A549 (cell line): ENCODE results near the gene ARID5B. TPM values are rescaled to one million over a fixed set of nuclear protein-coding genes. Genes with fewer than 3 reads are reported as not detected.

Experiments
- ATAC-seq, 2 experiments: fragments of 200-7000 bp in 1 of 2; fragments of >200 bp in 1 of 2; cut with Nextera tagmentation in 1 of 2; cut with Tn5 transposase in 1 of 2; 3 replicates each; pipeline versions ENCODE4 v1.8.0 to v1.9.1; 2018 to 2020; ENCODE audit warnings: mild to moderate bottlenecking in 1 of 2, moderate library complexity in 1 of 2
- CTCF ChIA-PET: fragments of 300-600 bp; sonication (Branson Sonifier 250); formaldehyde crosslinking; extraction: SDS; loops from one replicate; lab custom pipeline; 2021; ENCODE audit warnings: antibody characterized with exemption, inconsistent platforms; lab: Yijun Ruan, JAX
- POLR2A ChIA-PET: fragments of 350-600 bp; formaldehyde crosslinking; extraction: SDS; loops from one replicate; lab custom pipeline; 2021; ENCODE audit warnings: antibody characterized with exemption, inconsistent platforms; lab: Yijun Ruan, JAX
- DNase-seq, 2 experiments: peaks; one replicate each; pipeline versions ENCODE4 v3.0.0 to v3.0.0-alpha.2; 2011 to 2016; ENCODE audit warnings: low read depth in 1 of 2, low spot score in 1 of 2
- FAIRE-seq: peaks from 2 replicates; lab custom pipeline; 2011; peaks lifted over from hg19 to GRCh38; lab: Jason Lieb, UNC
- H3K27ac ChIP-seq, 2 experiments: fragments of >200 bp; sonication (Bioruptor Twin); formaldehyde crosslinking; 3 replicates each; pipeline ENCODE4 v1.5.1; 2016 to 2017
- H3K4me1 ChIP-seq: fragments of >200 bp; sonication (Bioruptor Twin); formaldehyde crosslinking; 3 replicates; pipeline ENCODE4 v1.6.1; 2016
- H3K4me2 ChIP-seq: fragments of >200 bp; sonication (Bioruptor Twin); formaldehyde crosslinking; 3 replicates; pipeline ENCODE4 v1.6.1; 2016
- H3K4me3 ChIP-seq: fragments of >200 bp; sonication (Bioruptor Twin); formaldehyde crosslinking; 3 replicates; pipeline ENCODE4 v1.5.1; 2016
- H3K9me3 ChIP-seq: fragments of >200 bp; sonication (Bioruptor Twin); formaldehyde crosslinking; 3 replicates; pipeline ENCODE4 v1.6.1; 2016
- BHLHE40 ChIP-seq: IDR thresholded peaks from 2 replicates; pipeline ENCODE4 v1.6.1; 2012; ENCODE audit warnings: low read depth, low read length, inconsistent platforms
- CBX2 ChIP-seq: fragments of 200-600 bp; sonication (generic); IDR thresholded peaks from 2 replicates; pipeline ENCODE4 v1.6.1; 2016; ENCODE audit warnings: low read depth, mild to moderate bottlenecking, borderline replicate concordance
- CBX8 ChIP-seq: fragments of 200-600 bp; sonication (generic); IDR thresholded peaks from 2 replicates; pipeline ENCODE4 v1.6.1; 2016
- EHF ChIP-seq: fragments of 250-450 bp; sonication (Bioruptor Pico); IDR thresholded peaks from 2 replicates; pipeline ENCODE4 v1.5.0; 2020; ENCODE audit warnings: mild to moderate bottlenecking
- ELK1 ChIP-seq: fragments of 150-350 bp; IDR thresholded peaks from 2 replicates; pipeline ENCODE4 v1.6.1; 2014; ENCODE audit warnings: low read depth, mild to moderate bottlenecking, low read length
- EP300 ChIP-seq, 2 experiments: fragments of >200 bp; sonication (Bioruptor Twin); formaldehyde crosslinking; IDR thresholded peaks; 2 replicates in 1 of 2; 3 replicates in 1 of 2; pipeline ENCODE4 v1.6.1; 2016 to 2017
- ESRRA ChIP-seq: fragments of 150-350 bp; IDR thresholded peaks from 2 replicates; pipeline ENCODE4 v1.6.1; 2014; ENCODE audit warnings: mild to moderate bottlenecking, low read length, borderline replicate concordance
- GATA3 ChIP-seq: IDR thresholded peaks from 2 replicates; pipeline ENCODE4 v1.6.1; 2012; ENCODE audit warnings: borderline replicate concordance
- HEYL ChIP-seq: fragments of 250-450 bp; sonication (Bioruptor Pico); IDR thresholded peaks from 2 replicates; pipeline ENCODE4 v1.8.0; 2021; ENCODE audit warnings: mild to moderate bottlenecking, moderate library complexity
- HOXB13 ChIP-seq: fragments of 250-450 bp; sonication (Bioruptor Pico); IDR thresholded peaks from 2 replicates; pipeline ENCODE4 v1.5.0; 2020; ENCODE audit warnings: low read depth, mild to moderate bottlenecking, moderate library complexity
- HOXB5 ChIP-seq: fragments of 250-450 bp; sonication (Bioruptor Pico); IDR thresholded peaks from 2 replicates; pipeline ENCODE4 v1.5.0; 2020; ENCODE audit warnings: mild to moderate bottlenecking, moderate library complexity
- JUNB ChIP-seq: fragments of >200 bp; sonication (Bioruptor Twin); formaldehyde crosslinking; IDR thresholded peaks from 2 replicates; pipeline ENCODE4 v1.6.1; 2016
- KDM5A ChIP-seq: fragments of 200-600 bp; sonication (generic); IDR thresholded peaks from 2 replicates; pipeline ENCODE4 v1.6.1; 2016; ENCODE audit warnings: antibody characterized with exemption, mild to moderate bottlenecking
- MAFK ChIP-seq: fragments of 450-650 bp; IDR thresholded peaks from 2 replicates; pipeline ENCODE4 v1.6.1; 2014; ENCODE audit not compliant: partially characterized antibody
- MAZ ChIP-seq: fragments of 150-350 bp; IDR thresholded peaks from 2 replicates; pipeline ENCODE4 v1.6.1; 2014; ENCODE audit warnings: antibody characterized with exemption, low read depth, low read length, borderline replicate concordance
- MYC ChIP-seq: IDR thresholded peaks from 2 replicates; pipeline ENCODE4 v1.6.1; 2012; ENCODE audit warnings: mild to moderate bottlenecking, inconsistent platforms, low read length, improper control_type of control experiment, borderline replicate concordance
- NFE2L2 ChIP-seq: fragments of 150-350 bp; conservative IDR thresholded peaks from 2 replicates; pipeline ENCODE4 v1.6.1; 2014; ENCODE audit warnings: low read length
- NR3C1 ChIP-seq: fragments of >200 bp; sonication (Bioruptor Twin); formaldehyde crosslinking; IDR thresholded peaks from 3 replicates; pipeline ENCODE4 v1.6.1; 2017
- PBX3 ChIP-seq: IDR thresholded peaks from 2 replicates; pipeline ENCODE4 v1.6.1; 2012
- PHF8 ChIP-seq: fragments of 200-600 bp; sonication (generic); IDR thresholded peaks from 2 replicates; pipeline ENCODE4 v1.6.1; 2016; ENCODE audit warnings: low read depth, mild to moderate bottlenecking, antibody characterized with exemption, moderate library complexity, borderline replicate concordance
- RAD21 ChIP-seq, 2 experiments: fragments of >200 bp in 1 of 2; sonication (Bioruptor Twin) in 1 of 2; formaldehyde crosslinking in 1 of 2; IDR thresholded peaks in 1 of 2; conservative IDR thresholded peaks in 1 of 2; 2 replicates in 1 of 2; 3 replicates in 1 of 2; pipeline ENCODE4 v1.6.1; 2012 to 2018; ENCODE audit warnings: inconsistent platforms in 1 of 2
- RCOR1 ChIP-seq: fragments of 150-350 bp; IDR thresholded peaks from 2 replicates; pipeline ENCODE4 v1.6.1; 2014; ENCODE audit warnings: antibody characterized with exemption, low read length, low read depth
- RFX5 ChIP-seq: fragments of 450-650 bp; IDR thresholded peaks from 2 replicates; pipeline ENCODE4 v1.7.1; 2014; ENCODE audit warnings: antibody characterized with exemption, mild to moderate bottlenecking, moderate library complexity
- RNF2 ChIP-seq: fragments of 200-600 bp; sonication (generic); IDR thresholded peaks from 2 replicates; pipeline ENCODE4 v1.6.1; 2016; ENCODE audit warnings: low read depth, mild to moderate bottlenecking, antibody characterized with exemption, moderate library complexity, borderline replicate concordance
- SMC3 ChIP-seq: fragments of >200 bp; sonication (Bioruptor Twin); formaldehyde crosslinking; IDR thresholded peaks from 3 replicates; pipeline ENCODE4 v1.6.1; 2018; ENCODE audit warnings: inconsistent platforms
- TP53 ChIP-seq: fragments of 250-450 bp; sonication (Bioruptor Pico); IDR thresholded peaks from 2 replicates; pipeline ENCODE4 v1.5.0; 2021; ENCODE audit warnings: mild to moderate bottlenecking, moderate library complexity
- ZC3H11A ChIP-seq: fragments of 450-650 bp; IDR thresholded peaks from 2 replicates; pipeline ENCODE4 v1.6.1; 2014; ENCODE audit warnings: antibody characterized with exemption, mild to moderate bottlenecking
- ZFP36 ChIP-seq: fragments of 450-650 bp; IDR thresholded peaks from 2 replicates; pipeline ENCODE4 v1.6.1; 2014; ENCODE audit warnings: borderline replicate concordance; ENCODE audit not compliant: partially characterized antibody
- ZSCAN20 ChIP-seq: fragments of 250-450 bp; sonication (Bioruptor Pico); IDR thresholded peaks from 2 replicates; pipeline ENCODE4 v1.8.0; 2022; ENCODE audit warnings: mild to moderate bottlenecking, moderate library complexity
- WGBS: methylation state at CpG from one replicate; pipeline ENCODE4 v1.1.6; 2017; ENCODE audit errors: missing lambda C conversion rate; 5-methylcytosine and 5-hydroxymethylcytosine counted together
- polyA plus RNA-seq, 4 experiments: library from polyadenylated mRNA; depleted of rRNA in 3 of 4; stranded (reverse); fragments of >200 nt; fragmentation: RNase III in 1 of 4; extraction: RNeasy Plus Mini Kit Qiagen cat#74134 plus additional on column Dnase treatment in 1 of 4; gene quantifications; 2 replicates in 3 of 4; 3 replicates in 1 of 4; pipeline ENCODE4 v1.2.3, GENCODE V29; 2011 to 2017
- TF ChIP-seq, protein P1 (sequence below): IDR thresholded peaks from 2 replicates; pipeline ENCODE4 v1.6.1; 2012
- TF ChIP-seq, protein P2 (sequence below): fragments of >200 bp; sonication (Bioruptor Twin); formaldehyde crosslinking; IDR thresholded peaks from 2 replicates; pipeline ENCODE4 v1.6.1; 2016

ARID5B gene
- polyA plus RNA-seq, 2 of the 4 experiments (the other 2 are of a cell fraction), result 0.75 to 1.6 TPM

- Histone ChIP-seq H3K9me3 (no peaks in the 10 kb centered on the region), H3K27ac (peak overlapping the region; percentile 63 to 74), H3K4me2 (peak overlapping the region; percentile 86), H3K4me1 (peaks cover 59% of the 10 kb centered on the region), H3K4me3 (peak overlapping the region; percentile 37)
- DNase-seq (no peak), ATAC-seq (no peak), FAIRE-seq (no peak)
- WGBS, result 24% methylated on average over 2 of the region's 2 CpGs
- no peak for TF ChIP-seq ELK1
- TF ChIP-seq NR3C1, result no peak
- TF ChIP-seq HOXB13 (CRISPR knock-in tag), result no peak
- TF ChIP-seq MAZ, result no peak
- POLR2A ChIA-PET, result interaction anchor here (0.8 to 1.2 kb wide), 3 partner anchors 10 to 46 kb away, joined by 3 to 9 read pairs (median 3); no protein-coding TSS in a partner anchor
- CTCF ChIA-PET, result interaction anchor here (0.6 to 5.5 kb wide), 6 partner anchors 11 to 561 kb away, joined by 3 to 62 read pairs (median 4); no protein-coding TSS in a partner anchor
Measured at GRCh38 chr10:62049624-62050345, 148.3 kb downstream of the ARID5B start.

- ATAC-seq, result no peak; a peak in 1 of 6 replicates
- CTCF ChIA-PET, result interaction anchor here (1.2 to 5.5 kb wide), 4 partner anchors 11 to 214 kb away, joined by 3 to 62 read pairs (median 10); no protein-coding TSS in a partner anchor
- TF ChIP-seq PBX3, result no peak
- TF ChIP-seq EHF (CRISPR knock-in tag), result no peak
- TF ChIP-seq MAFK, result no peak
- TF ChIP-seq NFE2L2, result no peak
- no peak for TF ChIP-seq HEYL (CRISPR knock-in tag)
- no peak for TF ChIP-seq BHLHE40
- TF ChIP-seq TP53 (CRISPR knock-in tag), result no peak
- no peak for FAIRE-seq
- POLR2A ChIA-PET, result interaction anchor here (1.2 to 1.4 kb wide), 2 partner anchors 45 to 193 kb away, joined by 3 to 9 read pairs; no protein-coding TSS in a partner anchor
- 49% methylated on average over 5 of the region's 5 CpGs for WGBS
- H3K9me3 ChIP-seq, result no peaks in the 10 kb centered on the region
- peak overlapping the region; percentile 37; the same call in 2 of the 3 replicates for H3K4me3 ChIP-seq
- H3K4me2 ChIP-seq, result peak overlapping the region; percentile 86
- H3K4me1 ChIP-seq, result peaks cover 59% of the 10 kb centered on the region
- peak overlapping the region; percentile 63 to 74 for H3K27ac ChIP-seq
- DNase-seq, result no peak
Measured at GRCh38 chr10:62050346-62050892, 148.9 kb downstream of the ARID5B start.

DNA sequence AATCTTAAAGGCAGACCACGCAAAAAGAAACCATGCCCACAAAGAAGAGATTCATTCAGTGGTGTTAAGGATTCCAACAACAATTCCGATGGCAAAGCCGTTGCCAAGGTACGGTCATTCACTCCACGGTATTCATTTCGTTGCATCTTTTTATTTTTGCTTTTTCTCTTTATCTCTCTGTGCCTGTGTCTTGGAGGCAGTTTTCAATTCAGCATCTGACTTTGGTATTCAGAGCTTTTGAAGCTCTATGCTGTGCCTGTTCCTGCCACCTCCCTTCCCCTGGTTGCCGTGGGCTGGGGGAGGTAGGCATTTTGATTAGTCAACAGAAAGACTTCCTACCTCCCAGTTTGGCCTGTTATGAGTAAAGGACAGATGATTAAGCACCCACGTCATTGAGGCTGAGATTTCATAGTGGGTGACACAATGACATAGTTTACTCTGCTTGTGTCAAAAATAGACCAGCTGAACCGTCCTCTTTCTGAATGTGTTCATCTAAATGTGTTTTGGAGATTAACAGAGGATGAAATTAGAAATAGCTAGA lies 149.5 kb downstream of the ARID5B start:
- WGBS, result 19% methylated on average over 9 of the region's 9 CpGs
- H3K4me2 ChIP-seq, result peak overlapping the region; percentile 86
- ATAC-seq (peak; percentile 75 to 78), FAIRE-seq (no peak), DNase-seq (peak; percentile 66 to 81)
- ChIA-PET POLR2A (interaction anchor here (0.9 to 1.4 kb wide), 2 partner anchors 44 to 193 kb away, joined by 3 read pairs; no protein-coding TSS in a partner anchor), CTCF (interaction anchor here (0.7 to 5.5 kb wide), 4 partner anchors 12 to 214 kb away, joined by 3 to 62 read pairs (median 4); no protein-coding TSS in a partner anchor)
- no peaks in the 10 kb centered on the region for H3K9me3 ChIP-seq
- H3K27ac ChIP-seq, result peak overlapping the region; percentile 63 to 74
- peak overlapping the region; percentile 37; the same call in 2 of the 3 replicates for H3K4me3 ChIP-seq
- H3K4me1 ChIP-seq, result peaks cover 55% of the 10 kb centered on the region
- TF ChIP-seq GATA3 (peak; percentile 70; the same call in 1 of the 2 replicates), ZFP36 (no peak), HOXB5 (no peak), EP300 (IDR thresholded peaks at IDR 0.05) (peak; percentile 72 to 76; a peak in 2 of 5 replicates), RAD21 (conservative IDR thresholded peaks at IDR 0.05 in 1 of 2, IDR thresholded peaks at IDR 0.05 in 1 of 2) (no peak; a peak in 1 of 5 replicates), MYC (no peak), RCOR1 (no peak), CBX8 (no peak), CBX2 (no peak), KDM5A (no peak), NFE2L2 (no peak), RNF2 (no peak), RFX5 (no peak), PHF8 (no peak), SMC3 (0 out of 3 replicates have a peak, but pooled peaks have one; percentile 14), ZSCAN20 (CRISPR knock-in tag) (no peak), ESRRA (no peak), ZC3H11A (no peak), TP53 (CRISPR knock-in tag) (no peak), JUNB (peak; percentile 89)
- TF ChIP-seq, protein P1, sequence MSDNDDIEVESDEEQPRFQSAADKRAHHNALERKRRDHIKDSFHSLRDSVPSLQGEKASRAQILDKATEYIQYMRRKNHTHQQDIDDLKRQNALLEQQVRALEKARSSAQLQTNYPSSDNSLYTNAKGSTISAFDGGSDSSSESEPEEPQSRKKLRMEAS, result no peak
- TF ChIP-seq, protein P2, sequence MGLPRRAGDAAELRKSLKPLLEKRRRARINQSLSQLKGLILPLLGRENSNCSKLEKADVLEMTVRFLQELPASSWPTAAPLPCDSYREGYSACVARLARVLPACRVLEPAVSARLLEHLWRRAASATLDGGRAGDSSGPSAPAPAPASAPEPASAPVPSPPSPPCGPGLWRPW, result no peak
